Panc1 (cell line): ENCODE data around the gene RBBP8. TPM values are rescaled to one million over a fixed set of nuclear protein-coding genes. Genes with fewer than 3 reads are reported as not detected.
"Not testable (repeated sequence)": the region's sequence is repeated elsewhere in the genome, so short reads cannot be mapped to it uniquely, and the experiment has no call there.

ENCODE experiments used
- ATAC-seq: fragments of 200-7000 bp; cut with Tn5 transposase; 2 replicates; pipeline ENCODE4 v1.9.1; 2020; ENCODE audit warnings: mild to moderate bottlenecking, moderate library complexity
- Bru-seq: library from RNA; stranded (reverse); fragments of 400-500 nt; gene quantifications from one replicate; lab custom pipeline; 2021; lab: Mats Ljungman, UMichigan
- BruChase-seq, 2 experiments: library from RNA; stranded (reverse); fragments of 400-500 nt; gene quantifications; one replicate each; lab custom pipeline; 2021; lab: Mats Ljungman, UMichigan
- BruUV-seq: library from RNA; stranded (reverse); fragments of 400-500 nt; replicated peaks from 2 replicates; lab custom pipeline; 2021; lab: Mats Ljungman, UMichigan
- CTCF ChIA-PET: fragments of 300-600 bp; sonication (Branson Sonifier 250); formaldehyde crosslinking; loops from one replicate; lab custom pipeline; 2022; ENCODE audit warnings: antibody characterized with exemption; lab: Charles Lee
- POLR2A ChIA-PET: fragments of 300-600 bp; sonication (Branson Sonifier 250); formaldehyde crosslinking; loops from one replicate; lab custom pipeline; 2022; ENCODE audit warnings: antibody characterized with exemption; lab: Charles Lee
- DNase-seq: peaks from one replicate; pipeline ENCODE4 v3.0.0-alpha.2; 2010; ENCODE audit warnings: low read depth, low spot score
- H3K27ac ChIP-seq: 2 replicates; pipeline ENCODE4 v1.5.1; 2011; ENCODE audit warnings: mild to moderate bottlenecking, low read length, inconsistent platforms
- H3K27me3 ChIP-seq: fragments of 200-500 bp; sonication (Bioruptor generic); 2 replicates; pipeline ENCODE4 v1.6.0; 2014; ENCODE audit warnings: low read length, inconsistent platforms; ENCODE audit not compliant: control insufficient read depth, insufficient read depth
- H3K36me3 ChIP-seq: fragments of 200-500 bp; sonication (Bioruptor generic); 2 replicates; pipeline ENCODE4 v1.5.1; 2014; ENCODE audit warnings: inconsistent platforms, mild to moderate bottlenecking, low read length, moderate library complexity; ENCODE audit not compliant: control insufficient read depth, insufficient read depth
- H3K4me1 ChIP-seq: 2 replicates; pipeline ENCODE4 v1.5.1; 2011; ENCODE audit warnings: inconsistent platforms, mild to moderate bottlenecking, low read length, moderate library complexity; ENCODE audit not compliant: control insufficient read depth, insufficient read depth
- H3K4me3 ChIP-seq, 2 experiments: 2 replicates each; pipeline ENCODE4 v1.5.1; 2011 to 2012; ENCODE audit warnings: low read depth in 2 of 2, low read length in 2 of 2, mild to moderate bottlenecking in 2 of 2, inconsistent platforms in 1 of 2, moderate library complexity in 1 of 2
- H3K9me3 ChIP-seq: fragments of 200-500 bp; sonication (Bioruptor generic); 2 replicates; pipeline ENCODE4 v1.5.1; 2014; ENCODE audit warnings: low read depth, mild to moderate bottlenecking, inconsistent platforms, low read length, moderate library complexity; ENCODE audit not compliant: control insufficient read depth, insufficient read depth
- POLR2AphosphoS5 ChIP-seq: IDR thresholded peaks from 2 replicates; pipeline ENCODE4 v1.6.1; 2012; ENCODE audit warnings: mild to moderate bottlenecking, low read depth, low read length, moderate library complexity
- SIN3A ChIP-seq: IDR thresholded peaks from 2 replicates; pipeline ENCODE4 v1.6.1; 2012; ENCODE audit warnings: low read depth, mild to moderate bottlenecking, low read length, moderate library complexity, borderline replicate concordance; ENCODE audit not compliant: insufficient read depth
- TCF7L2 ChIP-seq: IDR thresholded peaks from 2 replicates; pipeline ENCODE4 v1.6.1; 2011; ENCODE audit warnings: mild to moderate bottlenecking, low read depth, low read length, inconsistent platforms
- in situ Hi-C: cut with HindIII; loops from 2 replicates; pipeline ENCODE4 v1.10.0; 2016; ENCODE audit warnings: low sequenced_read_pairs, low pct_unique_long_range_greater_than_20kb
- intact Hi-C: fragments of 100-400 bp; cut with micrococcal nuclease; formaldehyde crosslinking; loops from one replicate; pipeline ENCODE4 v1.10.0; 2022; ENCODE audit not compliant: unreplicated experiment
- long read RNA-seq: library from polyadenylated mRNA; unstranded; transcript quantifications from one replicate; pipeline ENCODE4 v2.0.0, GENCODE V29; 2021; ENCODE audit not compliant: unreplicated experiment
- polyA plus RNA-seq: library from polyadenylated mRNA; unstranded; fragments of >200 nt; gene quantifications from one replicate; pipeline ENCODE4 v1.2.1, GENCODE V29; 2012; ENCODE audit warnings: missing spikeins; ENCODE audit not compliant: insufficient read length
- total RNA-seq: library from RNA; stranded (reverse); gene quantifications from one replicate; pipeline ENCODE4 v1.2.1, GENCODE V29; 2021; ENCODE audit not compliant: unreplicated experiment
- TF ChIP-seq, protein P1 (sequence below): fragments of 450-650 bp; IDR thresholded peaks from 2 replicates; pipeline ENCODE4 v1.5.1; 2017; ENCODE audit warnings: mild to moderate bottlenecking
- TF ChIP-seq, protein P2 (sequence below), 2 experiments: IDR thresholded peaks; 2 replicates each; pipeline ENCODE4 v1.6.1; 2011 to 2012; ENCODE audit warnings: low read depth in 2 of 2, control low read depth in 1 of 2, low read length in 1 of 2, mild to moderate bottlenecking in 1 of 2, moderate library complexity in 1 of 2; ENCODE audit not compliant: insufficient read depth in 1 of 2

RBBP8 gene
- total RNA-seq (62.8 TPM), Bru-seq, nascent RNA (percentile 85 among the genes with signal in this experiment), BruChase-seq, experiment 1, labeled RNA remaining after a 2-hour chase (percentile 76 among the genes with signal in this experiment), BruChase-seq, experiment 2, labeled RNA remaining after a 6-hour chase (percentile 81 among the genes with signal in this experiment)
- polyA plus RNA-seq: 18.6 TPM
- long read RNA-seq, transcript RBBP8-201 (19 exons, 3,288 nt): major isoform, 27 of 103 reads
- long read RNA-seq, partial matches to known transcripts: 50 of 103 reads
- long read RNA-seq, other reads (novel, unspliced or antisense): 24 of 103 reads

DNA sequence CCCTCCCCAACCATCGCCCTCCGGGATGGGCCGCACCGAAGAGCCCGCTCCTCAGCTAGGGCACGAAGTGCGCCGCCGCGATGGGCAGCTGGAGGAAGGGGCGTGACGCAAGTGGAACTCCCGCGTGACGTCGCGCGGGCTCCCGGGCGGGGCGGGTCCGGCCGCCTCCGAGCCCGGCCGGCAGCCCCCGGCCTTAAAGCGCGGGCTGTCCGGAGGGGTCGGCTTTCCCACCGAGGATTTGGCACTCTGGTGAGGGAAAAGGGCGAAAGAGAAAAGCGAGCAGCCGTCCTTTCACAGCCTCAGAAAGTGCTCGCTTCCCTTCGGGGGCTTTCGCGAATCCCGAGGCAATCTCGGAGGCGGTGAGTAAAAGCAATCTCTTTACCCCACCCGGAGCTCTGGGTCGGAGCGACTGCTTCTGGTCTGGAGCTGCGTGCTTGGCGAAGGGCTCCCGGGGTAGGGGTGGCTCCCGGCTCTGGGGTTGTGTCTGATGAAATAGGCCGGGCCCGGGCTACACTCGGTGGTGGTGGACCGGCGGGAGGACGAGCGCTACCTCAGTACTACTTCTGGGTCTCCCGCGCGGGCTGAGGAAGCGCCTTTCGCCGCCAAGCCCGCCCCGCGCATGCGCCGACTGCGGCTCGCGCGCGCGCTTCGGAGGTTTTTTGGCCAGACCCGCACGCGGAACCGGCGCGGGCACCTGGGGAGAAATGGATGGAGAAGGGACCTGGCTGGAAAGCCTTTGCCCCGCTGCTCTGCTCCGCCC is at the start of gene RBBP8:
TSS of gene RBBP8 (plus strand) at position 123 of the 760 bp plus-strand sequence. CDS start 3,524 bp downstream, outside the sequence.
- TF ChIP-seq, protein P1, sequence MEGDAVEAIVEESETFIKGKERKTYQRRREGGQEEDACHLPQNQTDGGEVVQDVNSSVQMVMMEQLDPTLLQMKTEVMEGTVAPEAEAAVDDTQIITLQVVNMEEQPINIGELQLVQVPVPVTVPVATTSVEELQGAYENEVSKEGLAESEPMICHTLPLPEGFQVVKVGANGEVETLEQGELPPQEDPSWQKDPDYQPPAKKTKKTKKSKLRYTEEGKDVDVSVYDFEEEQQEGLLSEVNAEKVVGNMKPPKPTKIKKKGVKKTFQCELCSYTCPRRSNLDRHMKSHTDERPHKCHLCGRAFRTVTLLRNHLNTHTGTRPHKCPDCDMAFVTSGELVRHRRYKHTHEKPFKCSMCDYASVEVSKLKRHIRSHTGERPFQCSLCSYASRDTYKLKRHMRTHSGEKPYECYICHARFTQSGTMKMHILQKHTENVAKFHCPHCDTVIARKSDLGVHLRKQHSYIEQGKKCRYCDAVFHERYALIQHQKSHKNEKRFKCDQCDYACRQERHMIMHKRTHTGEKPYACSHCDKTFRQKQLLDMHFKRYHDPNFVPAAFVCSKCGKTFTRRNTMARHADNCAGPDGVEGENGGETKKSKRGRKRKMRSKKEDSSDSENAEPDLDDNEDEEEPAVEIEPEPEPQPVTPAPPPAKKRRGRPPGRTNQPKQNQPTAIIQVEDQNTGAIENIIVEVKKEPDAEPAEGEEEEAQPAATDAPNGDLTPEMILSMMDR: no peak
- TF ChIP-seq POLR2AphosphoS5: peak; percentile 80
- peak; percentile 61; the same call in 1 of the 2 replicates for TF ChIP-seq SIN3A
- TF ChIP-seq, protein P2, sequence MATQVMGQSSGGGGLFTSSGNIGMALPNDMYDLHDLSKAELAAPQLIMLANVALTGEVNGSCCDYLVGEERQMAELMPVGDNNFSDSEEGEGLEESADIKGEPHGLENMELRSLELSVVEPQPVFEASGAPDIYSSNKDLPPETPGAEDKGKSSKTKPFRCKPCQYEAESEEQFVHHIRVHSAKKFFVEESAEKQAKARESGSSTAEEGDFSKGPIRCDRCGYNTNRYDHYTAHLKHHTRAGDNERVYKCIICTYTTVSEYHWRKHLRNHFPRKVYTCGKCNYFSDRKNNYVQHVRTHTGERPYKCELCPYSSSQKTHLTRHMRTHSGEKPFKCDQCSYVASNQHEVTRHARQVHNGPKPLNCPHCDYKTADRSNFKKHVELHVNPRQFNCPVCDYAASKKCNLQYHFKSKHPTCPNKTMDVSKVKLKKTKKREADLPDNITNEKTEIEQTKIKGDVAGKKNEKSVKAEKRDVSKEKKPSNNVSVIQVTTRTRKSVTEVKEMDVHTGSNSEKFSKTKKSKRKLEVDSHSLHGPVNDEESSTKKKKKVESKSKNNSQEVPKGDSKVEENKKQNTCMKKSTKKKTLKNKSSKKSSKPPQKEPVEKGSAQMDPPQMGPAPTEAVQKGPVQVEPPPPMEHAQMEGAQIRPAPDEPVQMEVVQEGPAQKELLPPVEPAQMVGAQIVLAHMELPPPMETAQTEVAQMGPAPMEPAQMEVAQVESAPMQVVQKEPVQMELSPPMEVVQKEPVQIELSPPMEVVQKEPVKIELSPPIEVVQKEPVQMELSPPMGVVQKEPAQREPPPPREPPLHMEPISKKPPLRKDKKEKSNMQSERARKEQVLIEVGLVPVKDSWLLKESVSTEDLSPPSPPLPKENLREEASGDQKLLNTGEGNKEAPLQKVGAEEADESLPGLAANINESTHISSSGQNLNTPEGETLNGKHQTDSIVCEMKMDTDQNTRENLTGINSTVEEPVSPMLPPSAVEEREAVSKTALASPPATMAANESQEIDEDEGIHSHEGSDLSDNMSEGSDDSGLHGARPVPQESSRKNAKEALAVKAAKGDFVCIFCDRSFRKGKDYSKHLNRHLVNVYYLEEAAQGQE (IDR thresholded peaks at IDR 0.05; ENCODE audit: insufficient read depth in 1 of 2, low read depth in 2 of 2, low read length in 1 of 2): 0 out of 4 replicates have a peak, but pooled peaks of 1 of the 2 experiments have one; percentile 57
- no peak; the same call in 1 of the 2 replicates for TF ChIP-seq TCF7L2
- peak within 1 kb of the TSS; percentile 88 to 89 for H3K4me3 ChIP-seq
- H3K27ac ChIP-seq: peak within 1 kb of the TSS; percentile 95
- BruUV-seq: no TSS peak
- ChIA-PET POLR2A (interaction anchor here (0.6 to 0.8 kb wide), 3 partner anchors 20 to 201 kb away, joined by 3 to 18 read pairs (median 5); no protein-coding TSS in a partner anchor), CTCF (interaction anchor here (0.5 to 1.3 kb wide), 4 partner anchors 10 to 478 kb away, joined by 3 to 7 read pairs (median 4); no protein-coding TSS in a partner anchor)
- ATAC-seq (peak; percentile 97), DNase-seq (peak; percentile 42)
- intact Hi-C loops: loop anchor here (5.0 to 10.0 kb wide), 3 partner anchors 51 to 201 kb away; partner anchors contain the start of gene CABLES1
- no peaks in the 10 kb centered on the region for H3K27me3 ChIP-seq
- H3K9me3 ChIP-seq: no peaks in the 10 kb centered on the region
- H3K36me3 ChIP-seq: peaks cover 6% of the 10 kb centered on the region
- H3K4me1 ChIP-seq: peaks cover 10% of the 10 kb centered on the region; the same call in 1 of the 2 replicates
- in situ Hi-C loops: no loop called here

DNA sequence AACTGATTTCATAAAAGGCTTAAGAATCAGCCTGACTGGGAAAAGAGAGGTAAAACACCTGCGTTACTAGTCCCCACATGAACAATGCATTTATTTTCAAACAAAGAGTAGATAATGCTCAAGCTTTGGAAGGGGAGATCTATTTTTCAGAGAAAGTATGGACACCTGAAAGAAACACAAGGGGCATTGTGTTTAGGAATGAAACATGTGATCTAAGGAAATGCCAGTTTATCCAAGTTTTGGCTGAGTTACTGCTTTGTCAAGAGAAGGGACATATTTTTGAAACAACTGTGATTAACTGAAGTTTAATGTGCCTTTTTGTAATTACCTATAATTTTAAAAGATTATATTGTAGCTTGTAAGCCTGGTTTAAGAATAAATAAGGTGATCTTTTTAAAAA is 49.3 kb upstream of the RBBP8 start:
- Histone ChIP-seq H3K4me1 (no peaks in the 10 kb centered on the region), H3K9me3 (no peaks in the 10 kb centered on the region), H3K27me3 (no peaks in the 10 kb centered on the region; the same call in 1 of the 2 replicates), H3K27ac (no peak overlapping the region), H3K4me3 (no peak overlapping the region), H3K36me3 (no peaks in the 10 kb centered on the region)
- in situ Hi-C loops (no loop called here), intact Hi-C loops (no loop called here)
- BruUV-seq: no TSS peak
- ATAC-seq (no peak), DNase-seq (no peak)
- CTCF ChIA-PET: no interaction called here
- POLR2A ChIA-PET: no interaction called here
- TF ChIP-seq SIN3A (no peak), TCF7L2 (no peak), POLR2AphosphoS5 (no peak)
- TF ChIP-seq, protein P2 (IDR thresholded peaks at IDR 0.05; ENCODE audit: insufficient read depth in 1 of 2, low read depth in 2 of 2, low read length in 1 of 2): no peak
- TF ChIP-seq, protein P1: no peak

DNA sequence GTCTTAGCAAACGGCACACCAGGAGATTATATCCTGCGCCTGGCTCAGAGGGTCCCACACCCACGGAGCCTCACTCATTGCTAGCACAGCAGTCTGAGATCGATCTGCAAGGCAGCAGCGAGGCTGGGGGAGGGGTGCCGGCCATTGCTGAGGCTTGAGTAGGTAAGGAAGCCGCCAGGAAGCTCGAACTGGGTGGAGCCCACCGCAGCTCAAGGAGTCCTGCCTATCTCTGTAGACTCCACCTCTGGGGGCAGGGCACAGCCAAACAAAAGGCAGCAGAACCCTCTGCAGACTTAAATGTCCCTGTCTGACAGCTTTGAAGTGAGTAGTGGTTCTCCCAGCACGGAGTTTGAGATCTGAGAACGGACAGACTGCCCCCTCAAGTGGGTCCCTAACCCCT is 47.4 kb upstream of the RBBP8 start:
- POLR2A ChIA-PET, DNase-seq, CTCF ChIA-PET, in situ Hi-C loops, H3K4me1 ChIP-seq, H3K27ac ChIP-seq, BruUV-seq, ATAC-seq, H3K9me3 ChIP-seq, intact Hi-C loops, H3K36me3 ChIP-seq, H3K27me3 ChIP-seq: not testable (repeated sequence)
- H3K4me3 ChIP-seq: peak overlapping the region; percentile 17 to 30
